ENCODE results near the gene LRRK1. TPM values are rescaled to one million over a fixed set of nuclear protein-coding genes. Genes with fewer than 3 reads are reported as not detected.

LRRK1 gene
- total RNA-seq, 1 experiment from 2014 or later: 7.6 TPM

GRCh38 chr15:101100593-101101442 is 181.7 kb downstream of the LRRK1 start (continued):
- TF ChIP-seq, protein P1, sequence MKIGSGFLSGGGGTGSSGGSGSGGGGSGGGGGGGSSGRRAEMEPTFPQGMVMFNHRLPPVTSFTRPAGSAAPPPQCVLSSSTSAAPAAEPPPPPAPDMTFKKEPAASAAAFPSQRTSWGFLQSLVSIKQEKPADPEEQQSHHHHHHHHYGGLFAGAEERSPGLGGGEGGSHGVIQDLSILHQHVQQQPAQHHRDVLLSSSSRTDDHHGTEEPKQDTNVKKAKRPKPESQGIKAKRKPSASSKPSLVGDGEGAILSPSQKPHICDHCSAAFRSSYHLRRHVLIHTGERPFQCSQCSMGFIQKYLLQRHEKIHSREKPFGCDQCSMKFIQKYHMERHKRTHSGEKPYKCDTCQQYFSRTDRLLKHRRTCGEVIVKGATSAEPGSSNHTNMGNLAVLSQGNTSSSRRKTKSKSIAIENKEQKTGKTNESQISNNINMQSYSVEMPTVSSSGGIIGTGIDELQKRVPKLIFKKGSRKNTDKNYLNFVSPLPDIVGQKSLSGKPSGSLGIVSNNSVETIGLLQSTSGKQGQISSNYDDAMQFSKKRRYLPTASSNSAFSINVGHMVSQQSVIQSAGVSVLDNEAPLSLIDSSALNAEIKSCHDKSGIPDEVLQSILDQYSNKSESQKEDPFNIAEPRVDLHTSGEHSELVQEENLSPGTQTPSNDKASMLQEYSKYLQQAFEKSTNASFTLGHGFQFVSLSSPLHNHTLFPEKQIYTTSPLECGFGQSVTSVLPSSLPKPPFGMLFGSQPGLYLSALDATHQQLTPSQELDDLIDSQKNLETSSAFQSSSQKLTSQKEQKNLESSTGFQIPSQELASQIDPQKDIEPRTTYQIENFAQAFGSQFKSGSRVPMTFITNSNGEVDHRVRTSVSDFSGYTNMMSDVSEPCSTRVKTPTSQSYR (CRISPR knock-in tag; IDR thresholded peaks at IDR 0.05): no peak
- TF ChIP-seq CDX4 (CRISPR knock-in tag; IDR thresholded peaks at IDR 0.05; ENCODE audit: borderline replicate concordance): no peak
- TF ChIP-seq RELA (CRISPR knock-in tag; IDR thresholded peaks at IDR 0.05; ENCODE audit: borderline replicate concordance): no peak
- no peak for TF ChIP-seq RORB (CRISPR knock-in tag; IDR thresholded peaks at IDR 0.05)
- TF ChIP-seq, protein P2, sequence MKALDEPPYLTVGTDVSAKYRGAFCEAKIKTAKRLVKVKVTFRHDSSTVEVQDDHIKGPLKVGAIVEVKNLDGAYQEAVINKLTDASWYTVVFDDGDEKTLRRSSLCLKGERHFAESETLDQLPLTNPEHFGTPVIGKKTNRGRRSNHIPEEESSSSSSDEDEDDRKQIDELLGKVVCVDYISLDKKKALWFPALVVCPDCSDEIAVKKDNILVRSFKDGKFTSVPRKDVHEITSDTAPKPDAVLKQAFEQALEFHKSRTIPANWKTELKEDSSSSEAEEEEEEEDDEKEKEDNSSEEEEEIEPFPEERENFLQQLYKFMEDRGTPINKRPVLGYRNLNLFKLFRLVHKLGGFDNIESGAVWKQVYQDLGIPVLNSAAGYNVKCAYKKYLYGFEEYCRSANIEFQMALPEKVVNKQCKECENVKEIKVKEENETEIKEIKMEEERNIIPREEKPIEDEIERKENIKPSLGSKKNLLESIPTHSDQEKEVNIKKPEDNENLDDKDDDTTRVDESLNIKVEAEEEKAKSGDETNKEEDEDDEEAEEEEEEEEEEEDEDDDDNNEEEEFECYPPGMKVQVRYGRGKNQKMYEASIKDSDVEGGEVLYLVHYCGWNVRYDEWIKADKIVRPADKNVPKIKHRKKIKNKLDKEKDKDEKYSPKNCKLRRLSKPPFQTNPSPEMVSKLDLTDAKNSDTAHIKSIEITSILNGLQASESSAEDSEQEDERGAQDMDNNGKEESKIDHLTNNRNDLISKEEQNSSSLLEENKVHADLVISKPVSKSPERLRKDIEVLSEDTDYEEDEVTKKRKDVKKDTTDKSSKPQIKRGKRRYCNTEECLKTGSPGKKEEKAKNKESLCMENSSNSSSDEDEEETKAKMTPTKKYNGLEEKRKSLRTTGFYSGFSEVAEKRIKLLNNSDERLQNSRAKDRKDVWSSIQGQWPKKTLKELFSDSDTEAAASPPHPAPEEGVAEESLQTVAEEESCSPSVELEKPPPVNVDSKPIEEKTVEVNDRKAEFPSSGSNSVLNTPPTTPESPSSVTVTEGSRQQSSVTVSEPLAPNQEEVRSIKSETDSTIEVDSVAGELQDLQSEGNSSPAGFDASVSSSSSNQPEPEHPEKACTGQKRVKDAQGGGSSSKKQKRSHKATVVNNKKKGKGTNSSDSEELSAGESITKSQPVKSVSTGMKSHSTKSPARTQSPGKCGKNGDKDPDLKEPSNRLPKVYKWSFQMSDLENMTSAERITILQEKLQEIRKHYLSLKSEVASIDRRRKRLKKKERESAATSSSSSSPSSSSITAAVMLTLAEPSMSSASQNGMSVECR (CRISPR knock-in tag; IDR thresholded peaks at IDR 0.05; ENCODE audit: borderline replicate concordance): no peak
- TF ChIP-seq, protein P3, sequence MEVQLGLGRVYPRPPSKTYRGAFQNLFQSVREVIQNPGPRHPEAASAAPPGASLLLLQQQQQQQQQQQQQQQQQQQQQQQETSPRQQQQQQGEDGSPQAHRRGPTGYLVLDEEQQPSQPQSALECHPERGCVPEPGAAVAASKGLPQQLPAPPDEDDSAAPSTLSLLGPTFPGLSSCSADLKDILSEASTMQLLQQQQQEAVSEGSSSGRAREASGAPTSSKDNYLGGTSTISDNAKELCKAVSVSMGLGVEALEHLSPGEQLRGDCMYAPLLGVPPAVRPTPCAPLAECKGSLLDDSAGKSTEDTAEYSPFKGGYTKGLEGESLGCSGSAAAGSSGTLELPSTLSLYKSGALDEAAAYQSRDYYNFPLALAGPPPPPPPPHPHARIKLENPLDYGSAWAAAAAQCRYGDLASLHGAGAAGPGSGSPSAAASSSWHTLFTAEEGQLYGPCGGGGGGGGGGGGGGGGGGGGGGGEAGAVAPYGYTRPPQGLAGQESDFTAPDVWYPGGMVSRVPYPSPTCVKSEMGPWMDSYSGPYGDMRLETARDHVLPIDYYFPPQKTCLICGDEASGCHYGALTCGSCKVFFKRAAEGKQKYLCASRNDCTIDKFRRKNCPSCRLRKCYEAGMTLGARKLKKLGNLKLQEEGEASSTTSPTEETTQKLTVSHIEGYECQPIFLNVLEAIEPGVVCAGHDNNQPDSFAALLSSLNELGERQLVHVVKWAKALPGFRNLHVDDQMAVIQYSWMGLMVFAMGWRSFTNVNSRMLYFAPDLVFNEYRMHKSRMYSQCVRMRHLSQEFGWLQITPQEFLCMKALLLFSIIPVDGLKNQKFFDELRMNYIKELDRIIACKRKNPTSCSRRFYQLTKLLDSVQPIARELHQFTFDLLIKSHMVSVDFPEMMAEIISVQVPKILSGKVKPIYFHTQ (CRISPR knock-in tag; IDR thresholded peaks at IDR 0.05): no peak
- TF ChIP-seq OVOL2 (CRISPR knock-in tag; IDR thresholded peaks at IDR 0.05; ENCODE audit: borderline replicate concordance): no peak
- no peak for TF ChIP-seq ATF1 (CRISPR knock-in tag; IDR thresholded peaks at IDR 0.05)
- no peak for TF ChIP-seq SP1 (CRISPR knock-in tag; conservative IDR thresholded peaks at IDR 0.05)

DNA sequence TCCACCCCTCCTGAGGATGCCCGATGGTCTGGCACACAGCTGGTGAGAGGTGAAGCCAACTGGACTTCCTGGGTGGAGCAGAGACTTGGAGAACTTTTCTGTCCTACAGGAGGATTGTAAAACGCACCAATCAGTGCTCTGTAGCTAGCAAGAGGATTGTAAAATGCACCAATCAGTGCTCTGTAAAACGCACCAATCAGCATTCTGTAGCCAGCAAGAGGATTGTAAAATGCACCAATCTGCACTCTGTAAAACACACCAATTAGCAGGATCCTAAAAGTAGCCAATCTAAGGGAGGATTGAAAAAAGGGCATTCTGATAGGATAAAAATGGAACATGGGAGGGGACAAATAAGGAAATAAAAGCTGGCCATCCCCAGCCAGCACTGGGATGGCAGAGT is 182.5 kb downstream of the LRRK1 start:
- Mint-ChIP-seq H3K9me3 (peaks cover 14% of the 10 kb centered on the region), H3K4me3 (no peak overlapping the region), H3K27me3 (ENCODE audit: low read depth) (no peaks in the 10 kb centered on the region), H3K27ac (no peak overlapping the region), H3K4me1 (peaks cover 13% of the 10 kb centered on the region), H3K36me3 (peaks cover 6% of the 10 kb centered on the region; the same call in 1 of the 2 replicates)
- DNase-seq (ENCODE audit: low spot score) (no peak), ATAC-seq (no peak)
- TF ChIP-seq JAZF1 (CRISPR knock-in tag; IDR thresholded peaks at IDR 0.05): no peak
- no peak for TF ChIP-seq ZNF423 (CRISPR knock-in tag; IDR thresholded peaks at IDR 0.05)
- ChIA-PET POLR2A (interaction anchor here (0.7 kb wide), 1 partner anchor 1591 kb away, joined by 5 read pairs; no protein-coding TSS in a partner anchor), CTCF (interaction anchor here (0.9 to 1.9 kb wide), 7 partner anchors 11 to 168 kb away, joined by 3 to 6 read pairs (median 4); no protein-coding TSS in a partner anchor)

Measured in WTC11 (cell line).